VCaP (cell line): ENCODE measurements around the gene PTPN4.

Experiments used
- H3K27ac ChIP-seq: fragments of 450-650 bp; 2 replicates; pipeline ENCODE4 v1.5.1; 2017
- CTCF ChIP-seq: fragments of 450-650 bp; conservative IDR thresholded peaks from 2 replicates; pipeline ENCODE4 v1.5.1; 2017; ENCODE audit warnings: mild to moderate bottlenecking, moderate library complexity

PTPN4 gene

GRCh38 chr2:119932809-119933208, 173.1 kb downstream of the PTPN4 start:
- no peak overlapping the region for H3K27ac ChIP-seq
- TF ChIP-seq CTCF = no peak

GRCh38 chr2:119934319-119934718, 174.6 kb downstream of the PTPN4 start:
- H3K27ac ChIP-seq = no peak overlapping the region
- TF ChIP-seq CTCF = no peak

GRCh38 chr2:119937680-119938079, 178.0 kb downstream of the PTPN4 start:
- no peak for TF ChIP-seq CTCF
- H3K27ac ChIP-seq = no peak overlapping the region

GRCh38 chr2:119939915-119940314, 180.2 kb downstream of the PTPN4 start:
- no peak overlapping the region for H3K27ac ChIP-seq
- TF ChIP-seq CTCF = no peak

- H3K27ac ChIP-seq = no peak overlapping the region
- no peak for TF ChIP-seq CTCF
Measured at GRCh38 chr2:119940856-119941255, 181.1 kb downstream of the PTPN4 start.

GRCh38 chr2:119941388-119941787, 181.7 kb downstream of the PTPN4 start:
- no peak for TF ChIP-seq CTCF
- no peak overlapping the region for H3K27ac ChIP-seq

GRCh38 chr2:119941981-119942513, 182.3 kb downstream of the PTPN4 start:
- H3K27ac ChIP-seq = no peak overlapping the region
- TF ChIP-seq CTCF = no peak
